HepG2 (cell line): Measurements from ENCODE around the gene ZNF324B. TPM values are rescaled to one million over a fixed set of nuclear protein-coding genes. Genes with fewer than 3 reads are reported as not detected.
A peak's percentile ranks its signal among the peaks of the same experiment; 100 is the strongest.
"Not testable (repeated sequence)": the region's sequence is repeated elsewhere in the genome, so short reads cannot be mapped to it uniquely, and the experiment has no call there.

Experiments used
- ATAC-seq: fragments of 200-7000 bp; cut with Tn5 transposase; 3 replicates; pipeline ENCODE4 v1.9.1; 2020; ENCODE audit warnings: mild to moderate bottlenecking, moderate library complexity
- BruUV-seq: library from RNA; stranded (reverse); fragments of 400-500 nt; replicated peaks from 2 replicates; lab custom pipeline; 2021; lab: Mats Ljungman, UMichigan
- CTCF ChIA-PET: fragments of 300-600 bp; formaldehyde crosslinking; extraction: SDS; loops from one replicate; lab custom pipeline; 2021; ENCODE audit warnings: low total read pairs, inconsistent platforms, low intra/inter-chr PET ratio; lab: Yijun Ruan, JAX
- POLR2A ChIA-PET: fragments of 350-600 bp; sonication (Branson Sonifier 250); formaldehyde crosslinking; loops from one replicate; lab custom pipeline; 2020; ENCODE audit warnings: antibody characterized with exemption, inconsistent platforms; lab: Yijun Ruan, JAX
- DNase-seq: peaks from one replicate; pipeline ENCODE4 v3.0.0-alpha.2; 2015; ENCODE audit warnings: low spot score
- FAIRE-seq: peaks from 3 replicates; lab custom pipeline; 2011; peaks lifted over from hg19 to GRCh38; lab: Jason Lieb, UNC
- H2AFZ ChIP-seq: one replicate; pipeline ENCODE4 v1.6.1; 2011; ENCODE audit warnings: low read length, inconsistent platforms
- H3K27ac ChIP-seq: fragments of 300-600 bp; 3 replicates; pipeline ENCODE4 v1.8.0; 2011; ENCODE audit warnings: mixed run types, mild to moderate bottlenecking, mixed read lengths, low read length, inconsistent platforms; ENCODE audit not compliant: insufficient read depth; ENCODE audit errors: extremely low read length
- H3K27me3 ChIP-seq, 2 experiments: fragments of 200-600 bp in 1 of 2; 2 replicates in 1 of 2; 3 replicates in 1 of 2; pipeline versions ENCODE4 v1.6.0 to v1.8.0; 2011; ENCODE audit warnings: low read length in 2 of 2, mild to moderate bottlenecking in 2 of 2, moderate library complexity in 2 of 2, inconsistent platforms in 1 of 2; ENCODE audit not compliant: insufficient read depth in 2 of 2, control insufficient read depth in 1 of 2
- H3K36me3 ChIP-seq, 2 experiments: fragments of 200-600 bp in 1 of 2; replicated peaks in 1 of 2; 2 replicates in 1 of 2; 3 replicates in 1 of 2; pipeline versions ENCODE4 v1.5.1 to v1.8.0; 2011; ENCODE audit warnings: low read length in 2 of 2, inconsistent platforms in 1 of 2; ENCODE audit not compliant: insufficient read depth in 2 of 2, control insufficient read depth in 1 of 2
- H3K4me1 ChIP-seq: 2 replicates; pipeline ENCODE4 v1.5.1; 2012; ENCODE audit warnings: low read length, inconsistent platforms; ENCODE audit not compliant: insufficient read depth
- H3K4me2 ChIP-seq: 2 replicates; pipeline ENCODE4 v1.6.0; 2011; ENCODE audit warnings: low read depth, low read length, inconsistent platforms
- H3K4me3 ChIP-seq, 3 experiments: fragments of 200-600 bp in 1 of 3; sonication (generic), shearing (Covaris generic) in 1 of 3; replicated peaks in 1 of 3; 2 replicates each; pipeline ENCODE4 v1.5.1; 2011 to 2016; ENCODE audit warnings: low read length in 3 of 3, inconsistent platforms in 2 of 3, low read depth in 2 of 3, mild to moderate bottlenecking in 2 of 3, control low read depth in 1 of 3, mixed read lengths in 1 of 3; ENCODE audit not compliant: insufficient read depth in 1 of 3
- H3K79me2 ChIP-seq: one replicate; pipeline ENCODE4 v1.6.1; 2011; ENCODE audit warnings: low read length, inconsistent platforms; ENCODE audit not compliant: insufficient read depth
- H3K9ac ChIP-seq: 2 replicates; pipeline ENCODE4 v1.6.0; 2011; ENCODE audit warnings: mild to moderate bottlenecking, low read depth, low read length, inconsistent platforms; ENCODE audit not compliant: insufficient read depth
- H3K9me3 ChIP-seq: 2 replicates; pipeline ENCODE4 v1.5.1; 2012; ENCODE audit warnings: mild to moderate bottlenecking, low read length
- H4K20me1 ChIP-seq: 2 replicates; pipeline ENCODE4 v1.6.0; 2011; ENCODE audit warnings: inconsistent platforms, mild to moderate bottlenecking, low read length, moderate library complexity; ENCODE audit not compliant: insufficient read depth
- AGO1 ChIP-seq: fragments of 200-400 bp; formaldehyde crosslinking; IDR thresholded peaks from 2 replicates; pipeline ENCODE4 v1.6.1; 2017; ENCODE audit warnings: mild to moderate bottlenecking, low read depth, low read length, moderate library complexity; ENCODE audit not compliant: poor library complexity, severe bottlenecking
- RBFOX2 ChIP-seq: fragments of 200-400 bp; formaldehyde crosslinking; IDR thresholded peaks from 2 replicates; pipeline ENCODE4 v1.6.1; 2017; ENCODE audit warnings: low read depth, mild to moderate bottlenecking, low read length
- ZNF274 ChIP-seq: sonication (generic); formaldehyde crosslinking; IDR thresholded peaks from 2 replicates; pipeline ENCODE4 v1.5.1; 2020; ENCODE audit warnings: mild to moderate bottlenecking, missing genetic modification reagents
- WGBS: methylation state at CpG from one replicate; pipeline ENCODE4 v1.1.6; 2017; ENCODE audit warnings: low lambda C conversion rate; 5-methylcytosine and 5-hydroxymethylcytosine counted together
- in situ Hi-C: cut with HindIII; loops from 2 replicates; pipeline ENCODE4 v1.10.0; 2017; ENCODE audit warnings: low pct_unique_long_range_greater_than_20kb; ENCODE audit not compliant: extremely low pct_ligation_motif_present
- intact Hi-C: fragments of 100-400 bp; cut with micrococcal nuclease; formaldehyde crosslinking; loops from one replicate; pipeline ENCODE4 v1.10.0; 2022; ENCODE audit not compliant: unreplicated experiment
- polyA plus RNA-seq, 8 experiments: library from polyadenylated mRNA; depleted of rRNA in 3 of 8; stranded (reverse) in 7 of 8; unstranded in 1 of 8; fragments of >200 nt; fragmentation: Illumina TruSeq in 4 of 8; extraction: Trizol in 4 of 8; gene quantifications; 2 replicates each; pipeline versions ENCODE4 v1.2.1 to v1.2.3, GENCODE V29; 2011 to 2016; ENCODE audit warnings: low read depth in 4 of 8, missing spikeins in 1 of 8, mixed read lengths in 1 of 8; ENCODE audit not compliant: insufficient read depth in 1 of 8
- total RNA-seq, 5 experiments: library from RNA; depleted of rRNA; stranded (reverse); fragments of >200 nt; fragmentation: Illumina TruSeq; extraction: Trizol; gene quantifications; 2 replicates each; pipeline ENCODE4 v1.2.3, GENCODE V29; 2016; ENCODE audit warnings: low read depth in 1 of 5

The ZNF324B gene
- total and polyA plus RNA-seq, 2 of the 13 experiments (the other 11 are each of a cell fraction or from before 2014, with no cell fraction given), result 0.53 to 3.0 TPM

DNA sequence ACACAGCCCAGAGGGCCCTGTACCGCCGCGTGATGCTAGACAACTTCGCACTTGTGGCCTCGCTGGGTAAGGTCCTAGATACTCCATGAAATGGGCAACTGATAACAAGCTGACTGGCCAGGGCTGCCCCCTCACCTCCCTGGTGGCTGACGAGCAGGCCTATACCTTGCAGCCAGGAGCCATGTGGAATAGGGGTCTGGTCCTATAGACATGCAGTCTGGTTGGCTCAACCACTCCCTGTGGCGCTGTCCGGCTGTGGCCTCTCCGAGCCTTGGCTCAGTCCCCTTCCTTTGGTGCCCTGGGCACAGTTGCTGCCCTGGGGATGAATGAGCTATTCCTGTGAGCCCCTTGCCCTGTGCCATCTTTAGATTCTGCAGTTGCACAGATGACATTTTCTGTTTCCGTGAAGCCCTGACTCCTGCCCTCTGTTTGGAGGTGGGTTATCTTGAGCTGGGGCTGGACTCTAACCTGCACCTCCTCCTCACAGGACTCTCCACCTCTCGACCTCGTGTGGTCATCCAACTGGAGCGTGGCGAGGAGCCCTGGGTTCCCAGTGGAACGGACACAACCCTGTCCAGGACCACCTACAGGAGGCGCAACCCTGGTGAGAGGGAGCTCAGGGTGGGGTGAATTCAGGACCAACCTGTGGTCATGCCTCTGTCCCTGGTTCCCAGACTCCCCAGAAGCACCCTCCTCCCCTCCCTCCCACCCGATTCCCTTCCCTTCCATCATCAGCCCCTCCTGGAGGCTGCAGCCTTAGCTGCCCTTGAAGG is 18.0 kb downstream of the ZNF324B start:
- Histone ChIP-seq H3K36me3 (peaks cover 4 to 21% of the 10 kb centered on the region in 2 experiments; a peak in 4 of 5 replicates), H4K20me1 (no peaks in the 10 kb centered on the region), H2AFZ (no peak overlapping the region), H3K27me3 (no peaks in the 10 kb centered on the region), H3K27ac (no peak overlapping the region), H3K9me3 (no peaks in the 10 kb centered on the region), H3K9ac (no peak overlapping the region), H3K4me2 (no peak overlapping the region), H3K4me3 (no peak overlapping the region), H3K4me1 (peaks cover 24% of the 10 kb centered on the region), H3K79me2 (peaks cover 6% of the 10 kb centered on the region)
- ChIA-PET POLR2A (no interaction called here), CTCF (no interaction called here)
- TF ChIP-seq AGO1, result peak; percentile 26
- TF ChIP-seq ZNF274 (CRISPR knock-in tag), result no peak
- intact Hi-C loops, result loop anchor here (5.0 kb wide), 2 partner anchors 62 to 142 kb away; partner anchors contain the start of genes ZNF584 and ZSCAN22
- ATAC-seq, result no peak
- in situ Hi-C loops, result no loop called here
- no TSS peak for BruUV-seq
- DNase-seq, result no peak
- FAIRE-seq, result no peak
- WGBS, result 93% methylated on average over 11 of the region's 17 CpGs

DNA sequence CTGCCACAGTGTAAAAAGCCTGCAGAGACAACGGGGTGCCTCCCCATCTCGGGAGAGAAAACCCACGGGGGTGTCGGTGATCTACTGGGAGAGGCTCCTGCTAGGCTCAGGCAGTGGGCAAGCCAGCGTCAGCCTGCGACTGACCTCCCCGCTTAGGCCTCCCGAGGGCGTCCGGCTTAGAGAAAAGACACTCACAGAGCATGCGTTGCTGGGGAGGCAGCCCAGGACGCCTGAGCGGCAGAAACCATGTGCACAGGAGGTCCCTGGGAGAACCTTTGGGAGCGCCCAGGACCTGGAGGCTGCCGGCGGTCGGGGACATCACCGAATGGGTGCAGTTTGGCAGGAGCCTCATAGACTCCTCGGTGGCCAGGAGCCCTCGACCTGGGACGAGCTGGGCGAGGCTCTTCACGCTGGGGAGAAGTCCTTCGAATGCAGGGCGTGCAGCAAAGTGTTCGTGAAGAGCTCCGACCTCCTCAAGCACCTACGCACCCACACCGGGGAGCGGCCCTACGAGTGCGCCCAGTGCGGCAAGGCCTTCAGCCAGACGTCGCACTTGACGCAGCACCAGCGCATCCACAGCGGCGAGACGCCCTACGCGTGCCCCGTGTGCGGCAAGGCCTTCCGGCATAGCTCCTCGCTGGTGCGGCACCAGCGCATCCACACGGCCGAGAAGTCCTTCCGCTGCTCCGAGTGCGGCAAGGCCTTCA is 19.6 kb downstream of the ZNF324B start:
- intact Hi-C loops, FAIRE-seq, H2AFZ ChIP-seq, DNase-seq, H3K9ac ChIP-seq, H3K4me2 ChIP-seq, H3K9me3 ChIP-seq, H3K27me3 ChIP-seq, CTCF ChIA-PET, POLR2A ChIA-PET, H4K20me1 ChIP-seq, BruUV-seq, H3K4me3 ChIP-seq, in situ Hi-C loops, H3K27ac ChIP-seq, H3K79me2 ChIP-seq, ATAC-seq: not testable (repeated sequence)
- TF ChIP-seq RBFOX2 (peak; percentile 25; the same call in 1 of the 2 replicates), AGO1 (peak; percentile 57)
- WGBS, result 91% methylated on average over 6 of the region's 53 CpGs
- Histone ChIP-seq H3K4me1 (peaks cover 25% of the 10 kb centered on the region), H3K36me3 (peaks cover 4 to 21% of the 10 kb centered on the region in 2 experiments; a peak in 4 of 5 replicates)
